HCT116 (cell line): ENCODE measurements around the gene ZNF274. TPM values are rescaled to one million over a fixed set of nuclear protein-coding genes. Genes with fewer than 3 reads are reported as not detected.
"Not testable (repeated sequence)": the region's sequence is repeated elsewhere in the genome, so short reads cannot be mapped to it uniquely, and the experiment has no call there.

ENCODE experiments used
- ATAC-seq: fragments of 200-7000 bp; cut with Tn5 transposase; 2 replicates; pipeline ENCODE4 v1.9.1; 2020; ENCODE audit warnings: mild to moderate bottlenecking, moderate library complexity
- BruUV-seq: library from RNA; stranded (reverse); fragments of 400-500 nt; replicated peaks from 2 replicates; lab custom pipeline; 2021; lab: Mats Ljungman, UMichigan
- CTCF ChIA-PET: fragments of 300-600 bp; sonication (Branson Sonifier 250); formaldehyde crosslinking; loops from one replicate; lab custom pipeline; 2021; ENCODE audit warnings: antibody characterized with exemption; lab: Charles Lee
- POLR2A ChIA-PET: fragments of 300-600, 350-600 bp; sonication (Branson Sonifier 250); formaldehyde crosslinking; loops from one replicate; lab custom pipeline; 2021; ENCODE audit warnings: antibody characterized with exemption; lab: Charles Lee
- RAD21 ChIA-PET, 2 experiments: fragments of 300-600 bp; sonication (Branson Sonifier 250); formaldehyde crosslinking; loops; one replicate each; lab custom pipeline; 2023; ENCODE audit warnings: low total read pairs in 2 of 2; ENCODE audit not compliant: uncharacterized antibody in 2 of 2, unreplicated experiment in 2 of 2, low non-redundant PET in 1 of 2; lab: Charles Lee
- DNase-seq: peaks from one replicate; pipeline ENCODE4 v3.0.0-alpha.2; 2010; ENCODE audit warnings: low read depth, low spot score
- H2AFZ ChIP-seq: fragments of 200-600 bp; shearing (Covaris generic), sonication (generic); 2 replicates; pipeline ENCODE4 v1.6.1; 2017; ENCODE audit warnings: low read depth, mixed run types, mixed read lengths, antibody characterized with exemption, low read length; ENCODE audit not compliant: poor library complexity, severe bottlenecking
- H3K27ac ChIP-seq: 2 replicates; pipeline ENCODE4 v1.5.1; 2012; ENCODE audit warnings: low read depth, low read length
- H3K27me3 ChIP-seq: fragments of 200-600 bp; sonication (generic); 2 replicates; pipeline ENCODE4 v1.6.1; 2016; ENCODE audit warnings: mixed run types, low read length, mixed read lengths; ENCODE audit not compliant: insufficient read depth
- H3K36me3 ChIP-seq, 2 experiments: fragments of 200-500 bp in 1 of 2; fragments of 200-600 bp in 1 of 2; sonication (Bioruptor generic) in 1 of 2; sonication (generic) in 1 of 2; 2 replicates each; pipeline versions ENCODE4 v1.5.1 to v1.6.1; 2014 to 2016; ENCODE audit warnings: low read length in 2 of 2, inconsistent platforms in 1 of 2, mixed read lengths in 1 of 2, mixed run types in 1 of 2; ENCODE audit not compliant: insufficient read depth in 2 of 2, control insufficient read depth in 1 of 2
- H3K4me1 ChIP-seq, 2 experiments: fragments of 200-600 bp in 1 of 2; sonication (generic) in 1 of 2; 2 replicates each; pipeline versions ENCODE4 v1.5.1 to v1.6.1; 2012 to 2017; ENCODE audit warnings: low read length in 2 of 2, inconsistent platforms in 1 of 2, mild to moderate bottlenecking in 1 of 2, mixed read lengths in 1 of 2, mixed run types in 1 of 2, moderate library complexity in 1 of 2; ENCODE audit not compliant: insufficient read depth in 2 of 2, control insufficient read depth in 1 of 2
- H3K4me2 ChIP-seq: fragments of 200-600 bp; sonication (generic); 2 replicates; pipeline ENCODE4 v1.6.1; 2017; ENCODE audit warnings: mixed run types, low read length, mixed read lengths
- H3K4me3 ChIP-seq, 2 experiments: fragments of 200-600 bp in 1 of 2; sonication (generic) in 1 of 2; replicated peaks in 1 of 2; 2 replicates each; pipeline ENCODE4 v1.5.1; 2011 to 2016; ENCODE audit warnings: low read length in 2 of 2, control low read depth in 1 of 2, low read depth in 1 of 2, mild to moderate bottlenecking in 1 of 2, mixed read lengths in 1 of 2, mixed run types in 1 of 2
- H3K79me2 ChIP-seq: fragments of 200-600 bp; sonication (generic); 2 replicates; pipeline ENCODE4 v1.6.1; 2017; ENCODE audit warnings: mild to moderate bottlenecking, mixed run types, low read length, moderate library complexity, mixed read lengths; ENCODE audit not compliant: insufficient read depth
- H3K9ac ChIP-seq: fragments of 200-600 bp; sonication (generic); 2 replicates; pipeline ENCODE4 v1.6.1; 2016; ENCODE audit warnings: low read length, mixed read lengths
- H3K9me2 ChIP-seq: fragments of 200-600 bp; sonication (generic), shearing (Covaris generic); 2 replicates; pipeline ENCODE4 v1.6.1; 2017; ENCODE audit warnings: mixed run types, mild to moderate bottlenecking, moderate library complexity; ENCODE audit not compliant: insufficient read depth
- H3K9me3 ChIP-seq, 2 experiments: fragments of 200-500 bp in 1 of 2; fragments of 200-600 bp in 1 of 2; sonication (Bioruptor generic) in 1 of 2; sonication (generic) in 1 of 2; 2 replicates each; pipeline ENCODE4 v1.6.1; 2014 to 2017; ENCODE audit warnings: low read length in 2 of 2, mixed read lengths in 2 of 2, inconsistent platforms in 1 of 2, low read depth in 1 of 2, mild to moderate bottlenecking in 1 of 2, mixed run types in 1 of 2, moderate library complexity in 1 of 2; ENCODE audit not compliant: control insufficient read depth in 1 of 2, insufficient read depth in 1 of 2
- H4K20me1 ChIP-seq: fragments of 200-600 bp; sonication (generic), shearing (Covaris generic); 2 replicates; pipeline ENCODE4 v1.6.1; 2017; ENCODE audit warnings: mixed run types, mild to moderate bottlenecking, moderate library complexity; ENCODE audit not compliant: insufficient read depth
- CBX3 ChIP-seq: IDR thresholded peaks from 2 replicates; pipeline ENCODE4 v1.6.1; 2012; ENCODE audit warnings: low read depth
- SIN3A ChIP-seq: IDR thresholded peaks from 2 replicates; pipeline ENCODE4 v1.6.1; 2012; ENCODE audit warnings: low read depth
- TCF7L2 ChIP-seq: IDR thresholded peaks from 2 replicates; pipeline ENCODE4 v1.7.0; 2011; ENCODE audit warnings: borderline replicate concordance, inconsistent platforms; ENCODE audit not compliant: insufficient read depth, insufficient read length; ENCODE audit errors: extremely low read depth
- ZNF274 ChIP-seq: fragments of 200-500 bp; sonication (Bioruptor generic); IDR thresholded peaks from 2 replicates; pipeline ENCODE4 v1.6.1; 2014; ENCODE audit warnings: mild to moderate bottlenecking, low read depth, low read length, inconsistent platforms
- intact Hi-C: fragments of 100-400 bp; cut with micrococcal nuclease; formaldehyde crosslinking; loops from 2 replicates; pipeline ENCODE4 v1.10.0; 2022
- total RNA-seq: library from RNA; stranded (reverse); gene quantifications from one replicate; pipeline ENCODE4 v1.2.1, GENCODE V29; 2021; ENCODE audit not compliant: unreplicated experiment

ZNF274 gene
- total RNA-seq, 1 experiment from 2014 or later, result 7.8 TPM

DNA sequence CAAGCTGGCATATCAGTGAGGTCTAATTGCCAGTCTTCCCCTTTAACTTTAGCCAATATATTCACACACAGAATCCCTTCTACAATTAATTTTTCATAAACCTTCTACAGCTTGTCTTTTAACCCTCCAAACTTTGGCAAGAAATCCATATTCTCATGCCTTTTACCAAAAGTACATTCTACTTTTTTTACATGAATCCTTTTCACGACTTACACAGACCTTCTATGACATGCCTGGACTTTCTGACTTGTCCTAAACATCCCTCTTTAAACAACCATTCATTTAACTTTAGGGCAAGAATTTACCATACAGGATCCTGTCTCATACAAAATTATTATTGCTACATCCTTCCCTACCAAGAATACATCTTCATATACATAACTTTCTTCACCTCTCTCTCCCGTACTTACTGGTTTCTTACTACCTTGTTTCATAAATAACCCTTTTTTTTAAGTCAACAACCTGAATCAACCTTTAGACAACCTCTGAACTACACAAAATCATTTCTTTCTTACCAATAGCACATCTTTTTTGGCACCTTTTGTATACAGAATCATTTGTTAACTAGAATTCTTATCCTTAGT lies 69.3 kb downstream of the ZNF274 start:
- no TSS peak for BruUV-seq
- RAD21 ChIA-PET, result no interaction called here
- Histone ChIP-seq H4K20me1 (no peaks in the 10 kb centered on the region), H3K36me3 (peaks cover 59 to 90% of the 10 kb centered on the region in 2 experiments), H3K79me2 (no peaks in the 10 kb centered on the region; the same call in 1 of the 2 replicates), H3K4me3 (no peak overlapping the region), H3K9ac (no peak overlapping the region), H3K9me3 (peaks cover 44 to 70% of the 10 kb centered on the region in 2 experiments; a peak in 3 of 4 replicates), H3K4me2 (no peak overlapping the region), H3K9me2 (no peaks in the 10 kb centered on the region), H2AFZ (no peak overlapping the region), H3K27ac (no peak overlapping the region), H3K4me1 (no peaks in the 10 kb centered on the region), H3K27me3 (no peaks in the 10 kb centered on the region)
- intact Hi-C loops, result no loop called here
- CTCF ChIA-PET, result no interaction called here
- DNase-seq (no peak), ATAC-seq (no peak)
- TF ChIP-seq TCF7L2 (no peak), ZNF274 (no peak), SIN3A (no peak), CBX3 (peak; percentile 64; the same call in 1 of the 2 replicates)
- POLR2A ChIA-PET, result no interaction called here

DNA sequence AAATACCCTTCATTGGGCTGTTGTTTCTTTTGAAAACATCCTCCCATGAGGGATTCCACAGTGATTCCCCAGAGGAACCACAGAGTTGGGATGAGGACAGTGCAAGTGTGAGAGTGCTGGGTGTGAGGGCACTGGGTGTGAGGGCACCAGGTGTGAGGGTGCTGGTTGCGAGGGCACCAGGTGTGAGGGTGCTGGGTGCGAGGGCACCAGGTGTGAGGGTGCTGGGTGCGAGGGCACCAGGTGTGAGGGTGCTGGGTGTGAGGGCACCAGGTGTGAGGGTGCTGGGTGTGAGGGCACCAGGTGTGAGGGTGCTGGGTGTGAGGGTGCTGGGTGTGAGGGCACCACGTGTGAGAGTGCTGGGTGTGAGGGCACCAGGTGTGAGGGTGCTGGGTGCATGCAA lies 75.4 kb downstream of the ZNF274 start:
- peaks cover 29 to 82% of the 10 kb centered on the region in 2 experiments for H3K36me3 ChIP-seq
- BruUV-seq, ATAC-seq, CTCF ChIA-PET, H3K4me1 ChIP-seq, intact Hi-C loops, DNase-seq, RAD21 ChIA-PET, H3K9me2 ChIP-seq, H3K4me3 ChIP-seq, H3K4me2 ChIP-seq, H3K79me2 ChIP-seq, H3K27ac ChIP-seq, POLR2A ChIA-PET, H3K27me3 ChIP-seq, H4K20me1 ChIP-seq, H3K9ac ChIP-seq, H2AFZ ChIP-seq: not testable (repeated sequence)
- H3K9me3 ChIP-seq, result peaks cover 65 to 86% of the 10 kb centered on the region in 2 experiments; a peak in 3 of 4 replicates
